ENCODE measurements around the gene ABCG2.

The ABCG2 gene

DNA sequence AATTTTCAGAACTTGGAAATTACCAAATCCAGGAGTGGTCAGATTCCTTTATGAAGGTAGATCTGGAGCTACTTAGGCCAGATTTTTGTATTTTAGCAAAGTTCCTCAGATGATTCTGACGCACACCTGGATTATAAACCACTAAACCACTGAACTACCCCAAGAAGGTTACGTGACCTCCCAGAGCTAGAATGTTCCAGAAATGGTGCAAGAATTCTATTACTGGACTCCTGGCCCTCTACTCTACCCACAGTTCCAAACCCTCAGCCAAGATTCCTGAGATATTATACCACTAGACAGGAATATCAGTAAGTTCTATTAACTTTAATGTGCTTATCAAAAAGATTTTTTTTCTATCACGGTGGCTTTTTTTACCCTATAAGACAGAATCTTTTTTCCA is 67.1 kb downstream of the ABCG2 start:
- Mint-ChIP-seq H3K27ac (no peak overlapping the region), H3K36me3 (ENCODE audit: low read depth) (no peaks in the 10 kb centered on the region), H3K4me1 (ENCODE audit: low read depth) (no peaks in the 10 kb centered on the region), H3K4me3 (no peak overlapping the region), H3K27me3 (no peaks in the 10 kb centered on the region), H3K9me3 (no peaks in the 10 kb centered on the region)
- no peak for DNase-seq

DNA sequence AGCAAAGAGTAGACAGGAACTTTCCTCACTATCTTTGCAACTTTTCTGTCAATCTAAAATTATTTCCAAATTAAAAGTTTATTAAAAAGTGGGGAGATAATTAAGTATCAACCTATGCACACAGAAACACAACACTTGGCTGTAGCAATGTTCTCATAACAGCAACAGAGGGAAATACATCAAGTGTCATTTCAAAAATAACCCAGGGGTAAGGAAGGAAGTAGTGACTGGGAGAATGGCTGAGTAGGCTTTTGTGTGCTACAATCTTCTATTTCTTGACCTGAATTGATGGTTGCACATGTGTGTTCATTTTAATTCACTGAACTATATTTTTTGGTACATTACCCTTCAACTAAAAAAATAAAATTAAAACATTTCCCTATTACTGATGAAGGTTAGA is 67.5 kb downstream of the ABCG2 start:
- DNase-seq = no peak
- H3K9me3 Mint-ChIP-seq = no peaks in the 10 kb centered on the region
- H3K4me3 Mint-ChIP-seq = no peak overlapping the region
- no peaks in the 10 kb centered on the region for H3K27me3 Mint-ChIP-seq
- H3K36me3 Mint-ChIP-seq (ENCODE audit: low read depth) = no peaks in the 10 kb centered on the region
- H3K27ac Mint-ChIP-seq = no peak overlapping the region
- H3K4me1 Mint-ChIP-seq (ENCODE audit: low read depth) = no peaks in the 10 kb centered on the region

DNA sequence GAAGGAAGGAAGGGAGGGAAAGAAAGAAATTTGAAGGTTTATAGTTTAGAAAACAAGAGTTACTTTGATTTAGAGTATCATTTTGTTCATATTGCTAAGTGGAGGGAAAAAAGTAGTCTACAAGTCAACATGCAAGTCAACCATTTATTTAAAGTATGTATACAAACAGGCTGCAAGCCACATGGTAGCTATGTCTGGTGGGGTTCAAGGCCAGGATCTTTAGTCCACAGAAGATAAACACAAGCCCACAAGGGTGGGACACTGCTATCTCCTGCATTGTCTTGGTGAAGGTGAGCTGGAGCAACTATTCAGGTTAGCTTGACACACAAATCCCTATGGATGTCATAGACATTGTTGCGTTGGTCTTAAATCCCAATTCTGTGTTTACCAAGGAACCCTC is 71.4 kb downstream of the ABCG2 start:
- Mint-ChIP-seq H3K4me3 (no peak overlapping the region), H3K36me3 (ENCODE audit: low read depth) (no peaks in the 10 kb centered on the region), H3K9me3 (no peaks in the 10 kb centered on the region), H3K27ac (no peak overlapping the region), H3K4me1 (ENCODE audit: low read depth) (no peaks in the 10 kb centered on the region), H3K27me3 (no peaks in the 10 kb centered on the region)
- no peak for DNase-seq

DNA sequence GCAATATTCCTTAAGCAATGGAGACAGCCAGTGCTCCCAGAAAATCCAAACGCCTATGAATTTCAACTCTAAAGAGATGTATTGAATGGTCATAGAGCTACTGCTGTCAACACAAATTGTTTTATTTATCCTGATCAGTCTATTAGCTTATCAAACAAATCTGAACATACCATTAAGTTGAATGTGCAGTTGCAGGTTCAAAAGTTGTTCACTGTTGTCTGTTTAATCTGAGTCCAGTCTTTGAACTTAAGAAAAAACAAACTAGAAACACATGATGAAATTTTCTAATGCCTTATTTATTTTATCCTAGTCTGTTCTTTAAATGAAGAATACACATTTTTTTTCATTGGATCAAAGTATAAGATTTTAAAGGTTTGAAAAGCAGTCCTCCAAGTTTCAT is 77.8 kb downstream of the ABCG2 start:
- H3K27ac Mint-ChIP-seq = no peak overlapping the region
- no peaks in the 10 kb centered on the region for H3K9me3 Mint-ChIP-seq
- peaks cover 17% of the 10 kb centered on the region for H3K36me3 Mint-ChIP-seq (ENCODE audit: low read depth)
- H3K4me1 Mint-ChIP-seq (ENCODE audit: low read depth) = no peaks in the 10 kb centered on the region
- DNase-seq = no peak
- H3K27me3 Mint-ChIP-seq = no peaks in the 10 kb centered on the region
- no peak overlapping the region for H3K4me3 Mint-ChIP-seq

DNA sequence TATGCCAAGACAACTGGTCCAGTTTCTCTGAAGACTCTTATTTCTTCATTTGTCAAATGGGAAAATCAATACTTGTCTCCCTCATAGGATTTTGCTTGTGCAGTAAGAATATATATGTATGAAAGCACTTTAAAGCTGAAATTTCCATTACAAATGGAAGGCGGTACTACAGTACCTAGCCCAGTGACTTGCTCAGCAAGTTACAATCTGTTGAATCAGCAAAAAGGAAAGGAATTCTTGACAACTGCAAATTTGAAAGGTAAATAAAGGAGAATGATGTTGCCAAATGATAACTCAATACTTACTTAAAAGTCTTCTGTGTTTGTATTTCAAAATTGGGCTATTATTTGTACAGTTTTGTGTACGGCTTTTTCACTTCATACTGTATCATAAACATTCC is 79.9 kb downstream of the ABCG2 start:
- Mint-ChIP-seq H3K36me3 (ENCODE audit: low read depth) (peaks cover 34% of the 10 kb centered on the region), H3K27ac (no peak overlapping the region), H3K4me3 (no peak overlapping the region), H3K27me3 (no peaks in the 10 kb centered on the region), H3K9me3 (no peaks in the 10 kb centered on the region), H3K4me1 (ENCODE audit: low read depth) (no peaks in the 10 kb centered on the region)
- no peak for DNase-seq

DNA sequence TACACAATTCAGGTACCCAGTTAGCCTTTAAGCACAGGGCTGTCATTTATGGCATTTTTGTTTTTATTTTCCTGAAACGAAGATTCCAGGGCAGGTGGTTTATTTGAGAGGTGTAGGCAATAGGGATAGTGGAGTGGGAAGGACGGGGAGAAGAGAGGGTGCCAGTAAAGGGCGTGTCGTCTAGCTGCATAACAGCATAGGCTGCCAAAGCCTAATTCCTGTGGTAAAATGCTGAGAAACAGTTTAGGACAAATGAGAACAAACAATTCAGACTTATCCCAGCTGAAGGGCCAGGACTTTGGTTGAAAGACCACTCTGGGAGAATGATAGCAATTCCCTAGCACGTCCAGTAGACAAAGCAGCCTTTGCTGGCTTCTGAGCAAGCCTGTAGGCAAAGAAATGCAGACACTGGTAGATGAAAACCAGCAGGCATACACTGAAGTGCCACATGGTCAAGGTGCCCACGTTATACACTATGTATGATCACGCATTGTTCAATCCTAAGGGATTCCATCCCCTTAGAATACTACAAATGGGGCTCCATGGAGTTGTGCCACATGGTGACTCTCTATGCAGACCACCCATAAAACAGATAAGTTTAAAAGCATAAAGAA is 80.4 kb downstream of the ABCG2 start:
- DNase-seq = no peak
- Mint-ChIP-seq H3K4me1 (ENCODE audit: low read depth) (no peaks in the 10 kb centered on the region), H3K9me3 (no peaks in the 10 kb centered on the region), H3K27ac (no peak overlapping the region), H3K36me3 (ENCODE audit: low read depth) (peaks cover 37% of the 10 kb centered on the region), H3K27me3 (no peaks in the 10 kb centered on the region), H3K4me3 (no peak overlapping the region)

DNA sequence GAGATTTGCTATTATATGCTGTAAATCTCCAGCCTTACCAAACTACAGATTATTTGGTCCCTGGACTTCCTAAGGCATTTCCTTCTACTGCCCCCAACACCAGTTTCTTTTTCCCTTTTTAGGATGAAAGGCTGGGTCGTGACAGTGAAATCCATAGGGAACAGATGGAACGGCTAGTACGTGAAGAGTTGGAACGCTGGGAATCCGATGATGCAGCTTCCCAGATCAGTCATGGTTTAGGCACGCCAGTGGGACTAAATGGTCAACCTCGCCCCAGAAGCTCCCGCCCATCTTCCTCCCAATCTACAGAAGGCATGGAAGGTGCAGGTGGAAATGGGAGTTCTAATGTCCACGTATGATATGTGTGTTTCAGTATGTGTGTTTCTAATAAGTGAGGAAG is 83.1 kb downstream of the ABCG2 start:
- H3K36me3 Mint-ChIP-seq (ENCODE audit: low read depth) = peaks cover 59% of the 10 kb centered on the region
- no peaks in the 10 kb centered on the region for H3K27me3 Mint-ChIP-seq
- H3K4me3 Mint-ChIP-seq = no peak overlapping the region
- no peaks in the 10 kb centered on the region for H3K4me1 Mint-ChIP-seq (ENCODE audit: low read depth)
- no peak for DNase-seq
- peaks cover 4% of the 10 kb centered on the region for H3K9me3 Mint-ChIP-seq
- no peak overlapping the region for H3K27ac Mint-ChIP-seq

DNA sequence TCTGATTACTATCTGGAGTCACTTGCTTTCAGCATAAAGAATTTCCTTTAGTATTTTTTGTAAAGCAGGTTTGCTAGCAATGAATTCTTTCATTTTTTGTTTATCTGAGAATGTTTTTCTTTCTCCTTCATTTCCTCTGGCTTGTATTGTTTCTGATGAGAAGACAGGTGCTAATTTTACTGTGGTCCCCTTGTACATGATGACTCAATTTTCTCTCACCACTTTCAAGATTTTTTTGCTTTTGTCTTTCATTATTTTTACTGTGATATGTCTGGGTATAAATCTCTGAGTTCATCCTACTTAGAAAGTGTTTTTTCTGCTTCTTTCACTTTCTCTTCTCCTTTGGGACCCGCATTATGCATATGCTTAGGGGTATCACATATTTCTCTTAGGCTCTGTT is 88.4 kb downstream of the ABCG2 start:
- Mint-ChIP-seq H3K4me1 (ENCODE audit: low read depth) (peaks cover 3% of the 10 kb centered on the region), H3K4me3 (no peak overlapping the region), H3K27ac (peak overlapping the region; percentile 24)

DNA sequence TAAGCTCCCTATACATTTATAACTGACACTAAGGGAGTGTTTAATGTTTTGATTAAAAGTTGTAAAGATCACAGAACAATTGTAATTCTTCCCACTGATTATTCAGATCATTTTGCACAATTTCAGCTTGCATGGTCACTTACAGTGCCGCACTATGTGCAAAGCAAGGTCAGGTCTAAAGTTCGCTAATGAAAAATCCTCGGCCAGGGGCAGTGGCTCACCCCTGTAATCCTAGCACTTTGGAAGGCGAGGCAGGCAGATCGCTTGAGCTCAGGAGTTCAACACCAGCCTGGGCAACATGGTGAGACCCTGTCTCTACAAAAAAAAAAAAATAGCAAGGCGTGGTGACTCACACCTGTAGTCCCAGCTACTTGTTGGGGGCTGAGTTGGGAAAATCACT is 94.0 kb downstream of the ABCG2 start:
- Mint-ChIP-seq H3K4me3 (no peak overlapping the region), H3K4me1 (ENCODE audit: low read depth) (no peaks in the 10 kb centered on the region), H3K27me3 (no peaks in the 10 kb centered on the region), H3K27ac (no peak overlapping the region), H3K36me3 (ENCODE audit: low read depth) (peaks cover 59% of the 10 kb centered on the region), H3K9me3 (peaks cover 6% of the 10 kb centered on the region)
- no peak for DNase-seq

More for the DNA sequence above, 88.4 kb downstream of the ABCG2 start:
- Mint-ChIP-seq H3K9me3 (peaks cover 10% of the 10 kb centered on the region), H3K27me3 (no peaks in the 10 kb centered on the region), H3K36me3 (ENCODE audit: low read depth) (peaks cover 81% of the 10 kb centered on the region)
- DNase-seq = no peak

DNA sequence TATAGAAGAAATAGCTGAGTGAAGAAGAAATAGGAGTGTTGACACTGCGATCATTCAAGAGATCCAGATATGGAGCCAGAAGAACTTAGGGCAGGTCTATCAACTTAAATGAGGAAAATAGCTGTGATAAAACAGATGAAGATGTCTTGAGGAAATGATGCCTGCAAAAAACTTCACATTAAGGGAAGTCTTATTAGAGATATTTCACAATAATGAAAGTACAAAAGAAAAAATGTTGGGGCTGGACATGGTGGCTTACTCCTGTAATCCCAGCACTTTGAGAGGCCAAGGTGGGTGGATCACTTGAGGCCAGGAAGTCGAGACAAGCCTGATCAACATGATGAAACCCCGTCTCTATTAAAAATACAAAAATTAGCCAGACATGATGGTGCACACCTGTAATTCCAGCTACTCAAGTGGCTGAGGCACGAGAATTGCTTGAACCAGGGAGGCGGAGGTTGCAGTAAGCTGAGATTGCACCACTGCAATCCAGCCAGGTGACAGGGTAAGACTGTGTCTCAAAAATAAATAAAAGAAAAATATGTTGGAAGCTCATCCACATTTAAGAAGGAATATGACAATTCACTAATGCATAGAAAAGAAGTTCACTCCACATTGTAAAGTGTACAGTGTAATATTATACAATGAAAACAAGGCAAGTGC is 94.7 kb downstream of the ABCG2 start:
- Mint-ChIP-seq H3K4me1 (ENCODE audit: low read depth) (no peaks in the 10 kb centered on the region), H3K36me3 (ENCODE audit: low read depth) (peaks cover 58% of the 10 kb centered on the region), H3K27me3 (no peaks in the 10 kb centered on the region), H3K4me3 (no peak overlapping the region), H3K9me3 (peaks cover 6% of the 10 kb centered on the region), H3K27ac (no peak overlapping the region)
- DNase-seq = no peak

DNA sequence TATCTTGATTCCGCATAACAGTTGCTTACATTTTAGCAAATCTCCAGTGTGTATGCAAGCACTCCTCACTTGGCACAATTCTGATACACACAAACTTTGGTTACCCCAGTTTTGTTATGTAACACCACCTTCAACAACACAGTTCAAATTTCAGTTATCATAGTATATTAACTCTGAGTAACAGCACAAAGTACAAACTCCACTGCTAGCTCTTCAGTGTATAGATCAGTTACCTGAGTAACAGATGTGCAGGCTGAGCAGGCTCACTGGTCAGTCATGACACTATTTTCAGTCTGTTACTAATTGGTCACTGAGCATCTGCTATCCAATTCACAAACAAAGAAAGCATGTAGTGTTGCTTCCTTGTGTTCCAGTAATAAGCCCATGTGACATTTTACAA is 95.6 kb downstream of the ABCG2 start:
- Mint-ChIP-seq H3K4me3 (no peak overlapping the region), H3K27me3 (no peaks in the 10 kb centered on the region), H3K27ac (no peak overlapping the region)

DNA sequence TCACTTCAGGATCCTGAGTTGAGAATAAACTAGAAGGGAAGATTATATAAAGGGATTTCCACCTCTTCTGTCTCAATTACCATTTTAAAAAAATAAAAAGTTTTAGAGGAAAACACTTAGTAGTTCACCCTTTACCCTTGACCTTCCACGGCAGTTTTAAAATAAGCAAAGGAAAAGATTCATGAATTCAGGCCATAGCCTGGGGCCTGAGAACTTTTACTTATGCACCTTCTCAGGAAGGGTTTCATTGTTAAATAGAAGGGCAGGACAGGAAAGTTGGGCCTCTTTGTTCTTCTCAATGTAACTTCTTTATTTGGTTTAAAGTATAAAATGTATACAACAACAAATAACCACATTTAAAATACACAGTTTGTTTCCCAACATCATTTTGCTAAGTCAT is 96.1 kb downstream of the ABCG2 start:
- H3K36me3 Mint-ChIP-seq (ENCODE audit: low read depth) = peaks cover 52% of the 10 kb centered on the region

More for the DNA sequence above, 95.6 kb downstream of the ABCG2 start:
- peaks cover 54% of the 10 kb centered on the region for H3K36me3 Mint-ChIP-seq (ENCODE audit: low read depth)
- H3K9me3 Mint-ChIP-seq = peaks cover 3% of the 10 kb centered on the region
- H3K4me1 Mint-ChIP-seq (ENCODE audit: low read depth) = no peaks in the 10 kb centered on the region
- DNase-seq = no peak

DNA sequence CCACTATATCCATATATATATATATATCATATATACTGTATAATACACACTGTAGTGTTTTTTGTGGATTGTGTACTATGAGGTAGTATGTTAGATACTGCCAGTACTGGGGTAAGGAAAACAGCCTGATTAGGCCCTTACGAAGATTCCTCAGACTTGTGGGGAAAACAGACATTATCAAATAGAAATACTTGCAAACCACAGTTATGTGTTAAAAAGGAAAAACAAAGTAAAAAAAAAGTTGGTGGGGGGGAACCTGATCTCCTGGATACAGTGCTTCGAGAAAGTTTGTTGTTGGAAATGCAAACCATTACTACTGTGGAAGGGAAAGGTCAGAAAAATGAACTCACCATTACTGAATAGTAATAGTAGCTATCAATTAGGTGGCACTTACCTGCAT is 98.0 kb downstream of the ABCG2 start:
- Mint-ChIP-seq H3K27me3 (no peaks in the 10 kb centered on the region), H3K36me3 (ENCODE audit: low read depth) (peaks cover 48% of the 10 kb centered on the region), H3K27ac (no peak overlapping the region), H3K9me3 (no peaks in the 10 kb centered on the region), H3K4me1 (ENCODE audit: low read depth) (no peaks in the 10 kb centered on the region), H3K4me3 (no peak overlapping the region)
- DNase-seq = no peak

More for the DNA sequence above, 96.1 kb downstream of the ABCG2 start:
- Mint-ChIP-seq H3K27ac (no peak overlapping the region), H3K4me3 (no peak overlapping the region), H3K4me1 (ENCODE audit: low read depth) (no peaks in the 10 kb centered on the region), H3K27me3 (no peaks in the 10 kb centered on the region), H3K9me3 (no peaks in the 10 kb centered on the region)
- no peak for DNase-seq

DNA sequence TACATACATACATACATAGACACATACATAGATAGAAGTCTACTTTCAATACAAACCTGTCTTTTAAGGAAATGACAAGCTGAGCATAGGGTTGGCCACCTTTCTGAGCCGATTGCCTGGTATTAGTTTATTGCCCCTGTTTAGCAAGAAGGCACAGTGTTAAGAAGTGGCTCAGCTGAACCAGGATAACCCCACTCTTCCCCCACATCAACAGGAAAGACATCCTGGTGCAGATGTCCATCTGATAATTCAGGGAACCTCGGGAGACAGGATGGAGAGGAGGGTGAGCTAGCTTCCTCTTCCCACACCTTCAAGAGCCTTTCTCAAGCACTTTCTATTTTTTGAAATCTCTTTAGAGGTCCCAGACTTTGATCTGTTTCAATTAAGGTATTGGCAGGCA is 98.7 kb downstream of the ABCG2 start:
- no peak for DNase-seq
- no peak overlapping the region for H3K27ac Mint-ChIP-seq
- H3K4me1 Mint-ChIP-seq (ENCODE audit: low read depth) = no peaks in the 10 kb centered on the region
- H3K9me3 Mint-ChIP-seq = no peaks in the 10 kb centered on the region
- H3K36me3 Mint-ChIP-seq (ENCODE audit: low read depth) = peaks cover 46% of the 10 kb centered on the region
- H3K27me3 Mint-ChIP-seq = no peaks in the 10 kb centered on the region
- H3K4me3 Mint-ChIP-seq = no peak overlapping the region

DNA sequence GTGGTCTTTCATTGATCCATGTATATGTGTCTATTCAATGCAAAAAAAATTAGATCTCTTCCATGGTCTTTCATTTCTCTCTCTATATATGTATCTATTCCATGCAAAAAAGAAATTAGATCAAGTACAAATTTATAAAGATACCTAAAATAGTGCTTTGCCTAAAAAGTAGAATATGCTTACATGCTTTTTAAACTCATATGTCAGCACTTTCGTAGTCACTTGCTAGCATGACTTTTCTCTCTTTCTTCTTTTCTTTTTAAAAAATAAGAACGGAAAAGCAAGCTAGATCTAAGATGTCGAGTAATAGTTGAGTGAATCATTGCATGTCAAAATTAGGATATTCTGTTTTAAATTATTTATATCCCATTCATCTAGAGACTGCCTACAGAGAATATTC is 100.1 kb downstream of the ABCG2 start:
- Mint-ChIP-seq H3K4me1 (ENCODE audit: low read depth) (no peaks in the 10 kb centered on the region), H3K27me3 (no peaks in the 10 kb centered on the region), H3K9me3 (no peaks in the 10 kb centered on the region), H3K4me3 (no peak overlapping the region), H3K36me3 (ENCODE audit: low read depth) (peaks cover 41% of the 10 kb centered on the region), H3K27ac (no peak overlapping the region)
- no peak for DNase-seq

DNA sequence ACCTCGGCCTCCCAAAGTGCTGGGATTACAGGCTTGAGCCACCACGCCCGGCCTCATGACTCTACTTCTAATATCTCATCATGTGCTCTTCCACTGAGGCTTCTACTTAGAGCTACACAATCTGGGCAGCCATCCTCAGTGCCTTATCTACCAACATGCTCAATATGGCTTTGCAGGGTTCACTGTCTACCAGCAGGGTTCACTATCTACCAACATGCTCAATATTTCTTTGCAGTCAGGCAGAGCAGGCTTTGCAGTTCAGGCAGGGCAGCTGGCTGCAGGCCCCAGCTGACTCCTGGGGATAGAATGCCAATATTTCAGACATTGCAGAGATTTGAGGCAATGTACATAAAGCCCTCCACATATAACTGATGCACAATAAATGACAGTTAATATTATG is 103.5 kb downstream of the ABCG2 start:
- H3K9me3 Mint-ChIP-seq = no peaks in the 10 kb centered on the region
- no peak for DNase-seq
- H3K27me3 Mint-ChIP-seq = no peaks in the 10 kb centered on the region
- no peak overlapping the region for H3K27ac Mint-ChIP-seq
- no peaks in the 10 kb centered on the region for H3K4me1 Mint-ChIP-seq (ENCODE audit: low read depth)
- peaks cover 40% of the 10 kb centered on the region for H3K36me3 Mint-ChIP-seq (ENCODE audit: low read depth)
- H3K4me3 Mint-ChIP-seq = no peak overlapping the region
